ENCODE measurements around the gene SIGLEC6.

GRCh38 chr19:51480590-51480989, 50.9 kb downstream of the SIGLEC6 start:
- TF ChIP-seq CTCF (IDR thresholded peaks at IDR 0.05) (no peak), POLR2A (IDR thresholded peaks at IDR 0.05) (no peak)
